H9 (cell line): ENCODE results near the gene MYH16. TPM values are rescaled to one million over a fixed set of nuclear protein-coding genes. Genes with fewer than 3 reads are reported as not detected.

Source experiments
- DNase-seq: peaks from one replicate; pipeline ENCODE4 v3.0.0-alpha.2; 2017
- H2AFZ ChIP-seq: one replicate; pipeline ENCODE4 v1.6.1; 2013; ENCODE audit warnings: mild to moderate bottlenecking, low read length, control low read depth, moderate library complexity
- H2AK5ac ChIP-seq: 2 replicates; pipeline ENCODE4 v1.6.1; 2013; ENCODE audit warnings: low read length, control low read depth, mixed read lengths; ENCODE audit not compliant: insufficient read length
- H2BK120ac ChIP-seq: one replicate; pipeline ENCODE4 v1.6.1; 2013; ENCODE audit warnings: low read depth, mild to moderate bottlenecking, low read length, control low read depth, inconsistent platforms; ENCODE audit not compliant: poor library complexity, severe bottlenecking
- H2BK12ac ChIP-seq: 2 replicates; pipeline ENCODE4 v1.6.1; 2013; ENCODE audit warnings: low read length, control low read depth, mixed read lengths, low read depth; ENCODE audit not compliant: insufficient read length
- H2BK15ac ChIP-seq: 2 replicates; pipeline ENCODE4 v1.6.1; 2013; ENCODE audit warnings: low read depth, low read length, control low read depth
- H2BK20ac ChIP-seq: one replicate; pipeline ENCODE4 v1.6.1; 2013; ENCODE audit warnings: low read depth, mild to moderate bottlenecking, low read length, control low read depth, inconsistent platforms; ENCODE audit not compliant: poor library complexity, severe bottlenecking
- H2BK5ac ChIP-seq: 2 replicates; pipeline ENCODE4 v1.6.1; 2013; ENCODE audit warnings: low read length, control low read depth, mixed read lengths; ENCODE audit not compliant: insufficient read length
- H3K14ac ChIP-seq: 2 replicates; pipeline ENCODE4 v1.6.1; 2013; ENCODE audit warnings: low read length, control low read depth; ENCODE audit not compliant: insufficient read depth
- H3K18ac ChIP-seq: 2 replicates; pipeline ENCODE4 v1.6.1; 2013; ENCODE audit warnings: low read depth, mild to moderate bottlenecking, mixed read lengths, low read length, control low read depth; ENCODE audit not compliant: insufficient read length
- H3K23ac ChIP-seq: 2 replicates; pipeline ENCODE4 v1.6.1; 2013; ENCODE audit warnings: low read length, control low read depth, mixed read lengths, low read depth; ENCODE audit not compliant: insufficient read length
- H3K23me2 ChIP-seq: 2 replicates; pipeline ENCODE4 v1.6.1; 2013; ENCODE audit warnings: low read depth, mild to moderate bottlenecking, mixed read lengths, low read length, control low read depth; ENCODE audit not compliant: insufficient read length, poor library complexity, severe bottlenecking
- H3K27ac ChIP-seq: 2 replicates; pipeline ENCODE4 v1.5.1; 2013; ENCODE audit warnings: low read length, control low read depth, mixed read lengths, low read depth; ENCODE audit not compliant: insufficient read length
- H3K27me3 ChIP-seq: 2 replicates; pipeline ENCODE4 v1.6.1; 2013; ENCODE audit warnings: low read length, control low read depth, inconsistent platforms; ENCODE audit not compliant: insufficient read depth
- H3K4ac ChIP-seq: 2 replicates; pipeline ENCODE4 v1.6.1; 2013; ENCODE audit warnings: low read depth, mild to moderate bottlenecking, control low read depth, inconsistent platforms, low read length, moderate library complexity
- H3K4me1 ChIP-seq: 2 replicates; pipeline ENCODE4 v1.6.1; 2013; ENCODE audit warnings: low read length, control low read depth, inconsistent platforms; ENCODE audit not compliant: insufficient read depth
- H3K4me2 ChIP-seq: 2 replicates; pipeline ENCODE4 v1.6.1; 2013; ENCODE audit warnings: low read length, control low read depth, mixed read lengths; ENCODE audit not compliant: insufficient read length, insufficient read depth
- H3K56ac ChIP-seq: 2 replicates; pipeline ENCODE4 v1.6.1; 2013; ENCODE audit warnings: low read depth, mild to moderate bottlenecking, mixed read lengths, low read length, control low read depth; ENCODE audit not compliant: insufficient read length
- H3K79me1 ChIP-seq: 2 replicates; pipeline ENCODE4 v1.6.1; 2013; ENCODE audit warnings: low read depth, mild to moderate bottlenecking, moderate library complexity, low read length, control low read depth, inconsistent platforms; ENCODE audit not compliant: insufficient read depth, poor library complexity, severe bottlenecking
- H3K79me2 ChIP-seq: 2 replicates; pipeline ENCODE4 v1.6.1; 2013; ENCODE audit warnings: low read length, control low read depth, inconsistent platforms; ENCODE audit not compliant: insufficient read depth
- H3K9ac ChIP-seq: 2 replicates; pipeline ENCODE4 v1.6.1; 2013; ENCODE audit warnings: low read length, control low read depth, mixed read lengths; ENCODE audit not compliant: insufficient read length; ENCODE audit errors: extremely low read depth
- H3K9me3 ChIP-seq: one replicate; pipeline ENCODE4 v1.6.1; 2013; ENCODE audit warnings: low read depth, low read length, inconsistent platforms; ENCODE audit not compliant: control insufficient read depth
- H3T11ph ChIP-seq: one replicate; pipeline ENCODE4 v1.6.1; 2013; ENCODE audit warnings: mild to moderate bottlenecking, low read length, control low read depth, inconsistent platforms
- H4K20me1 ChIP-seq: one replicate; pipeline ENCODE4 v1.6.1; 2013; ENCODE audit not compliant: control insufficient read depth, insufficient read length, insufficient read depth
- H4K5ac ChIP-seq: 2 replicates; pipeline ENCODE4 v1.6.1; 2013; ENCODE audit warnings: low read depth, mild to moderate bottlenecking, mixed read lengths, low read length, control low read depth; ENCODE audit not compliant: insufficient read length
- H4K8ac ChIP-seq: replicated peaks from 2 replicates; pipeline ENCODE4 v1.6.1; 2013; ENCODE audit warnings: low read length, control low read depth, mixed read lengths, low read depth; ENCODE audit not compliant: insufficient read length
- H4K91ac ChIP-seq: 2 replicates; pipeline ENCODE4 v1.6.1; 2013; ENCODE audit warnings: low read depth, mild to moderate bottlenecking, moderate library complexity, mixed read lengths, low read length, control low read depth; ENCODE audit not compliant: insufficient read length
- H3K27ac Mint-ChIP-seq, 3 experiments: 2 replicates in 2 of 3; 3 replicates in 1 of 3; pipeline ENCODE4 v1.8.0; 2020 to 2021; ENCODE audit warnings: mixed read lengths in 3 of 3, mild to moderate bottlenecking in 1 of 3, moderate library complexity in 1 of 3
- H3K27me3 Mint-ChIP-seq: 2 replicates; pipeline ENCODE4 v1.8.0; 2021; ENCODE audit warnings: low read depth, mild to moderate bottlenecking, moderate library complexity, mixed read lengths
- H3K36me3 Mint-ChIP-seq, 3 experiments: 2 replicates in 2 of 3; 3 replicates in 1 of 3; pipeline ENCODE4 v1.8.0; 2020 to 2021; ENCODE audit warnings: low read depth in 3 of 3, mixed read lengths in 3 of 3; ENCODE audit not compliant: insufficient read depth in 1 of 3
- H3K4me1 Mint-ChIP-seq, 2 experiments: 2 replicates each; pipeline ENCODE4 v1.8.0; 2020; ENCODE audit warnings: mixed read lengths in 2 of 2
- H3K4me3 Mint-ChIP-seq, 2 experiments: 2 replicates in 1 of 2; 3 replicates in 1 of 2; pipeline ENCODE4 v1.8.0; 2020 to 2021; ENCODE audit warnings: mild to moderate bottlenecking in 2 of 2, mixed read lengths in 2 of 2, moderate library complexity in 1 of 2
- H3K9me3 Mint-ChIP-seq, 2 experiments: 2 replicates in 1 of 2; 3 replicates in 1 of 2; pipeline ENCODE4 v1.8.0; 2020; ENCODE audit warnings: mild to moderate bottlenecking in 2 of 2, mixed read lengths in 2 of 2, moderate library complexity in 1 of 2
- WGBS: extraction: QIAGEN DNeasy Blood & Tissue Kit; methylation state at CpG from one replicate; pipeline ENCODE4 v1.1.7; 2013; ENCODE audit warnings: missing lambda C conversion rate, low lambda C conversion rate, mixed read lengths; ENCODE audit not compliant: insufficient read length; ENCODE audit errors: extremely low coverage; 5-methylcytosine and 5-hydroxymethylcytosine counted together
- total RNA-seq: library from RNA; stranded (reverse); gene quantifications from 2 replicates; pipeline ENCODE4 v1.2.1, GENCODE V29; 2021
- TF ChIP-seq, protein P1 (sequence below): fragments of 200-600 bp; sonication (generic); conservative IDR thresholded peaks from 3 replicates; pipeline ENCODE4 v1.8.0; 2021; ENCODE audit warnings: antibody characterized with exemption, mild to moderate bottlenecking

Gene MYH16
- total RNA-seq, 1 experiment from 2014 or later = not detected

DNA sequence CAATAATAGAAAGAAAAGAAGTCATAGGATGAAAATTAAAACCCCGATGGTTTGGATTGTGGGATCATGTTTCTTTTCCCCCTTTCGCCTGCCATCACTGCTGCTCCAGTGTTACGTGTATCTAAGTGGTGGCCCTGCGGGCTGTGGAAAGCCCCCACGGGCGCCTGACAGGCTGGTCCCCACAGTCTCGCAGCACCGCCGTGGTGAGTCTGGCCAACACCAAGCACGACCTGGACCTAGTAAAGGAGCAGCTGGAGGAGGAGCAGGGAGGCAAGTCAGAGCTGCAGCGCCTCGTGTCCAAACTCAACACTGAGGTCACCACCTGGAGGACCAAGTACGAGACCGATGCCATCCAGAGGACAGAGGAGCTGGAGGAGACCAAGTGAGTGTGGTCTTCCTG lies 19.5 kb downstream of the MYH16 start:
- Mint-ChIP-seq H3K4me1 (peaks cover 6% of the 10 kb centered on the region in 2 experiments), H3K9me3 (no peaks in the 10 kb centered on the region), H3K4me3 (no peak overlapping the region), H3K27me3 (no peaks in the 10 kb centered on the region), H3K36me3 (no peaks in the 10 kb centered on the region), H3K27ac (peak overlapping the region in 2 of 3 experiments; percentile 39 to 57; a peak in 1 of 7 replicates)
- H4K5ac ChIP-seq = no peak overlapping the region
- DNase-seq = no peak
- no peak overlapping the region for H3K9ac ChIP-seq
- TF ChIP-seq, protein P1, sequence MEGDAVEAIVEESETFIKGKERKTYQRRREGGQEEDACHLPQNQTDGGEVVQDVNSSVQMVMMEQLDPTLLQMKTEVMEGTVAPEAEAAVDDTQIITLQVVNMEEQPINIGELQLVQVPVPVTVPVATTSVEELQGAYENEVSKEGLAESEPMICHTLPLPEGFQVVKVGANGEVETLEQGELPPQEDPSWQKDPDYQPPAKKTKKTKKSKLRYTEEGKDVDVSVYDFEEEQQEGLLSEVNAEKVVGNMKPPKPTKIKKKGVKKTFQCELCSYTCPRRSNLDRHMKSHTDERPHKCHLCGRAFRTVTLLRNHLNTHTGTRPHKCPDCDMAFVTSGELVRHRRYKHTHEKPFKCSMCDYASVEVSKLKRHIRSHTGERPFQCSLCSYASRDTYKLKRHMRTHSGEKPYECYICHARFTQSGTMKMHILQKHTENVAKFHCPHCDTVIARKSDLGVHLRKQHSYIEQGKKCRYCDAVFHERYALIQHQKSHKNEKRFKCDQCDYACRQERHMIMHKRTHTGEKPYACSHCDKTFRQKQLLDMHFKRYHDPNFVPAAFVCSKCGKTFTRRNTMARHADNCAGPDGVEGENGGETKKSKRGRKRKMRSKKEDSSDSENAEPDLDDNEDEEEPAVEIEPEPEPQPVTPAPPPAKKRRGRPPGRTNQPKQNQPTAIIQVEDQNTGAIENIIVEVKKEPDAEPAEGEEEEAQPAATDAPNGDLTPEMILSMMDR = no peak
- no peaks in the 10 kb centered on the region for H4K20me1 ChIP-seq
- H2BK5ac ChIP-seq = no peak overlapping the region
- H2BK15ac ChIP-seq = no peak overlapping the region
- H3K4ac ChIP-seq = no peak overlapping the region
- WGBS = no CpG with 5 or more reads among the region's 14 CpGs
- peak overlapping the region; percentile 25 for H3K18ac ChIP-seq
- H3K4me2 ChIP-seq = no peak overlapping the region
- no peak overlapping the region for H4K8ac ChIP-seq
- no peak overlapping the region for H2BK120ac ChIP-seq
- no peak overlapping the region for H3K14ac ChIP-seq
- H3K27me3 ChIP-seq = no peaks in the 10 kb centered on the region
- H3K79me1 ChIP-seq = no peaks in the 10 kb centered on the region
- no peaks in the 10 kb centered on the region for H3K23me2 ChIP-seq
- H3K56ac ChIP-seq = no peak overlapping the region
- no peak overlapping the region for H2AK5ac ChIP-seq
- H3K27ac ChIP-seq = no peak overlapping the region
- no peaks in the 10 kb centered on the region for H3K9me3 ChIP-seq
- H2BK12ac ChIP-seq = no peak overlapping the region
- no peaks in the 10 kb centered on the region; the same call in 1 of the 2 replicates for H3K4me1 ChIP-seq
- H2BK20ac ChIP-seq = no peak overlapping the region
- H4K91ac ChIP-seq = no peak overlapping the region
- no peak overlapping the region for H3K23ac ChIP-seq
- no peak overlapping the region for H3T11ph ChIP-seq
- H3K79me2 ChIP-seq = no peaks in the 10 kb centered on the region
- H2AFZ ChIP-seq = no peak overlapping the region
